ENCODE results near the gene SLC26A8. TPM values are rescaled to one million over a fixed set of nuclear protein-coding genes. Genes with fewer than 3 reads are reported as not detected.

Gene SLC26A8
- total RNA-seq, 1 experiment from 2014 or later = not detected

- no peaks in the 10 kb centered on the region for H3K27me3 ChIP-seq (ENCODE audit: insufficient read depth, low read depth)
- H3K27ac ChIP-seq = no peak overlapping the region
- DNase-seq = no peak
- no peaks in the 10 kb centered on the region for H4K20me1 ChIP-seq (ENCODE audit: insufficient read depth)
- ChIA-PET CTCF (no interaction called here), POLR2A (ENCODE audit: unreplicated experiment) (interaction anchor here (0.6 kb wide), 2 partner anchors 9 to 152 kb away, joined by 7 to 30 read pairs; no protein-coding TSS in a partner anchor)
- no peaks in the 10 kb centered on the region for H3K9me3 ChIP-seq (ENCODE audit: insufficient read depth, low read depth)
- H3K36me3 ChIP-seq (ENCODE audit: low read depth) = no peaks in the 10 kb centered on the region
- intact Hi-C loops (cut with micrococcal nuclease; ENCODE audit: unreplicated experiment) = no loop called here
- H3K4me3 ChIP-seq = no peak overlapping the region
- no peak overlapping the region for H2AFZ ChIP-seq
- no peaks in the 10 kb centered on the region for H3F3A ChIP-seq (ENCODE audit: insufficient read depth, low read depth)
- BruUV-seq (replicated peaks) = no TSS peak
- no peaks in the 10 kb centered on the region for H3K9me2 ChIP-seq (ENCODE audit: insufficient read depth)
- TF ChIP-seq EZH2 (IDR thresholded peaks at IDR 0.05; ENCODE audit: low read depth) (no peak), CTCF (conservative IDR thresholded peaks at IDR 0.05) (no peak)
- H3K79me2 ChIP-seq (ENCODE audit: low read depth) = no peaks in the 10 kb centered on the region
- H3K4me1 ChIP-seq (replicated peaks; ENCODE audit: insufficient read depth) = peaks cover 9% of the 10 kb centered on the region; the same call in 1 of the 2 replicates
- H3K4me2 ChIP-seq = no peak overlapping the region
These were observed 61.5 kb downstream of the SLC26A8 start for GRCh38 chr6:35962779-35963560.

GRCh38 chr6:35960187-35960586 lies 64.3 kb downstream of the SLC26A8 start:
- intact Hi-C loops (cut with micrococcal nuclease; ENCODE audit: unreplicated experiment) = no loop called here
- H3K4me2 ChIP-seq = no peak overlapping the region
- no TSS peak for BruUV-seq (replicated peaks)
- H2AFZ ChIP-seq = no peak overlapping the region
- no peaks in the 10 kb centered on the region for H3K79me2 ChIP-seq (ENCODE audit: low read depth)
- CTCF ChIA-PET = no interaction called here
- H3K9me3 ChIP-seq (ENCODE audit: insufficient read depth, low read depth) = no peaks in the 10 kb centered on the region
- POLR2A ChIA-PET (ENCODE audit: unreplicated experiment) = interaction anchor here (0.7 kb wide), 1 partner anchor 36 kb away, joined by 4 read pairs; no protein-coding TSS in a partner anchor
- H3K36me3 ChIP-seq (ENCODE audit: low read depth) = no peaks in the 10 kb centered on the region
- H3K9me2 ChIP-seq (ENCODE audit: insufficient read depth) = no peaks in the 10 kb centered on the region
- DNase-seq = no peak
- H3K27me3 ChIP-seq (ENCODE audit: insufficient read depth, low read depth) = no peaks in the 10 kb centered on the region
- TF ChIP-seq EZH2 (IDR thresholded peaks at IDR 0.05; ENCODE audit: low read depth) = no peak
- no peak for TF ChIP-seq CTCF (conservative IDR thresholded peaks at IDR 0.05)
- no peaks in the 10 kb centered on the region for H4K20me1 ChIP-seq (ENCODE audit: insufficient read depth)
- H3K4me3 ChIP-seq = no peak overlapping the region
- no peak overlapping the region for H3K27ac ChIP-seq
- peaks cover 9% of the 10 kb centered on the region; the same call in 1 of the 2 replicates for H3K4me1 ChIP-seq (replicated peaks; ENCODE audit: insufficient read depth)
- no peaks in the 10 kb centered on the region for H3F3A ChIP-seq (ENCODE audit: insufficient read depth, low read depth)

- no peak overlapping the region for H3K4me2 ChIP-seq
- no peak overlapping the region for H3K4me3 ChIP-seq
- no peaks in the 10 kb centered on the region for H4K20me1 ChIP-seq (ENCODE audit: insufficient read depth)
- H3K4me1 ChIP-seq (replicated peaks; ENCODE audit: insufficient read depth) = 0 out of 2 replicates have a peak, but pooled peaks cover 11% of the 10 kb centered on the region
- no peaks in the 10 kb centered on the region for H3K9me2 ChIP-seq (ENCODE audit: insufficient read depth)
- H3K27ac ChIP-seq = no peak overlapping the region
- no peaks in the 10 kb centered on the region for H3K27me3 ChIP-seq (ENCODE audit: insufficient read depth, low read depth)
- TF ChIP-seq CTCF (conservative IDR thresholded peaks at IDR 0.05) = peak; percentile 60
- no peak for TF ChIP-seq EZH2 (IDR thresholded peaks at IDR 0.05; ENCODE audit: low read depth)
- H3K9me3 ChIP-seq (ENCODE audit: insufficient read depth, low read depth) = no peaks in the 10 kb centered on the region
- H3K79me2 ChIP-seq (ENCODE audit: low read depth) = no peaks in the 10 kb centered on the region
- ChIA-PET POLR2A (ENCODE audit: unreplicated experiment) (no interaction called here), CTCF (interaction anchor here (0.6 kb wide), 1 partner anchor 54 kb away, joined by 6 read pairs; no protein-coding TSS in a partner anchor)
- intact Hi-C loops (cut with micrococcal nuclease; ENCODE audit: unreplicated experiment) = no loop called here
- DNase-seq = no peak
- H2AFZ ChIP-seq = no peak overlapping the region
- no TSS peak for BruUV-seq (replicated peaks)
- no peaks in the 10 kb centered on the region for H3F3A ChIP-seq (ENCODE audit: insufficient read depth, low read depth)
- H3K36me3 ChIP-seq (ENCODE audit: low read depth) = no peaks in the 10 kb centered on the region
These were observed 68.5 kb downstream of the SLC26A8 start for GRCh38 chr6:35955970-35956369.
